HEK293 (cell line): ENCODE data around the gene ABCA12.

ENCODE experiments used
- CTCF ChIA-PET: fragments of 350-600 bp; formaldehyde crosslinking; extraction: SDS; loops from one replicate; lab custom pipeline; 2021; ENCODE audit warnings: antibody characterized with exemption; lab: Yijun Ruan, JAX
- POLR2A ChIA-PET: fragments of 300-600 bp; formaldehyde crosslinking; extraction: SDS; loops from one replicate; lab custom pipeline; 2020; ENCODE audit warnings: antibody characterized with exemption, inconsistent platforms; lab: Yijun Ruan, JAX
- H3K27ac ChIP-seq: fragments of 200-500 bp; sonication (Bioruptor generic); 2 replicates; pipeline ENCODE4 v1.5.1; 2014; ENCODE audit warnings: low read depth, low read length, control low read depth, inconsistent platforms; ENCODE audit errors: extremely low read depth
- H3K36me3 ChIP-seq, 2 experiments: fragments of 200-500 bp in 1 of 2; sonication (Bioruptor generic) in 1 of 2; 1 replicate in 1 of 2; 2 replicates in 1 of 2; pipeline ENCODE4 v1.5.1; 2014 to 2017; ENCODE audit warnings: inconsistent platforms in 2 of 2, low read length in 2 of 2; ENCODE audit not compliant: control insufficient read depth in 2 of 2, insufficient read depth in 1 of 2
- H3K4me1 ChIP-seq: fragments of 200-500 bp; sonication (Bioruptor generic); 2 replicates; pipeline ENCODE4 v1.5.1; 2014; ENCODE audit warnings: mild to moderate bottlenecking, low read length, inconsistent platforms; ENCODE audit not compliant: control insufficient read depth, insufficient read depth
- H3K4me3 ChIP-seq: 2 replicates; pipeline ENCODE4 v1.5.1; 2011; ENCODE audit warnings: low read depth, mild to moderate bottlenecking, control low read depth, low read length, moderate library complexity
- H3K9me3 ChIP-seq: fragments of 200-500 bp; sonication (Bioruptor generic); 2 replicates; pipeline ENCODE4 v1.5.1; 2014; ENCODE audit warnings: low read depth, low read length, inconsistent platforms; ENCODE audit not compliant: control insufficient read depth, insufficient read depth
- BCL11B ChIP-seq: fragments of 450-650 bp; formaldehyde crosslinking; IDR thresholded peaks from 2 replicates; pipeline ENCODE4 v1.5.1; 2016; ENCODE audit warnings: low read depth, missing biosample characterization, missing genetic modification characterization
- GLIS2 ChIP-seq: fragments of 450-650 bp; formaldehyde crosslinking; IDR thresholded peaks from 2 replicates; pipeline ENCODE4 v1.5.1; 2016; ENCODE audit warnings: missing biosample characterization, missing genetic modification characterization
- KLF10 ChIP-seq: fragments of 450-650 bp; IDR thresholded peaks from 2 replicates; pipeline ENCODE4 v1.5.1; 2018; ENCODE audit warnings: missing biosample characterization, mild to moderate bottlenecking, missing genetic modification characterization
- PRDM1 ChIP-seq: fragments of 450-650 bp; formaldehyde crosslinking; IDR thresholded peaks from 2 replicates; pipeline ENCODE4; 2016; ENCODE audit warnings: missing biosample characterization, missing genetic modification characterization
- SCRT2 ChIP-seq: fragments of 450-650 bp; formaldehyde crosslinking; IDR thresholded peaks from 2 replicates; pipeline ENCODE4 v1.5.1; 2016; ENCODE audit warnings: missing biosample characterization, missing genetic modification characterization
- TRIM28 ChIP-seq: IDR thresholded peaks from 2 replicates; pipeline ENCODE4 v1.6.1; 2011; ENCODE audit warnings: low read length, control low read depth, borderline replicate concordance
- ZBTB1 ChIP-seq: fragments of 450-650 bp; formaldehyde crosslinking; IDR thresholded peaks from 2 replicates; pipeline ENCODE4 v1.5.1; 2016; ENCODE audit warnings: missing biosample characterization, missing genetic modification characterization
- ZFHX2 ChIP-seq: fragments of 450-650 bp; formaldehyde crosslinking; conservative IDR thresholded peaks from 2 replicates; pipeline ENCODE4 v1.5.1; 2016; ENCODE audit warnings: missing biosample characterization, missing genetic modification characterization
- ZNF155 ChIP-seq: fragments of 450-650 bp; formaldehyde crosslinking; IDR thresholded peaks from 2 replicates; pipeline ENCODE4 v1.5.1; 2016; ENCODE audit warnings: missing biosample characterization, missing genetic modification characterization
- ZNF391 ChIP-seq: fragments of 450-650 bp; formaldehyde crosslinking; IDR thresholded peaks from 2 replicates; pipeline ENCODE4 v1.5.1; 2016; ENCODE audit warnings: low read depth, missing biosample characterization, missing genetic modification characterization, borderline replicate concordance
- ZNF404 ChIP-seq: fragments of 450-650 bp; formaldehyde crosslinking; IDR thresholded peaks from 2 replicates; pipeline ENCODE4 v1.5.1; 2017; ENCODE audit warnings: missing biosample characterization, missing genetic modification characterization
- ZNF501 ChIP-seq: fragments of 450-650 bp; formaldehyde crosslinking; IDR thresholded peaks from 2 replicates; pipeline ENCODE4 v1.5.1; 2016; ENCODE audit warnings: missing biosample characterization, missing genetic modification characterization
- ZNF596 ChIP-seq: fragments of 450-650 bp; IDR thresholded peaks from 2 replicates; pipeline ENCODE4 v1.5.0; 2018; ENCODE audit warnings: missing biosample characterization, mild to moderate bottlenecking, missing genetic modification characterization, moderate library complexity
- ZNF747 ChIP-seq: fragments of 450-650 bp; formaldehyde crosslinking; IDR thresholded peaks from 2 replicates; pipeline ENCODE4 v1.5.1; 2016; ENCODE audit warnings: missing biosample characterization, missing genetic modification characterization
- ZNF76 ChIP-seq: fragments of 450-650 bp; formaldehyde crosslinking; IDR thresholded peaks from 2 replicates; pipeline ENCODE4; 2016; ENCODE audit warnings: low read depth, missing biosample characterization, missing genetic modification characterization, borderline replicate concordance
- ZNF777 ChIP-seq: fragments of 450-650 bp; formaldehyde crosslinking; IDR thresholded peaks from 2 replicates; pipeline ENCODE4 v1.5.1; 2017; ENCODE audit warnings: missing biosample characterization, missing genetic modification characterization, borderline replicate concordance
- ZNF830 ChIP-seq: fragments of 450-650 bp; IDR thresholded peaks from 2 replicates; pipeline ENCODE4 v1.5.0; 2018; ENCODE audit warnings: missing biosample characterization, missing genetic modification characterization, low read depth, mild to moderate bottlenecking, moderate library complexity
- ZXDB ChIP-seq: fragments of 450-650 bp; formaldehyde crosslinking; IDR thresholded peaks from 2 replicates; pipeline ENCODE4 v1.5.1; 2016; ENCODE audit warnings: missing biosample characterization, missing genetic modification characterization
- TF ChIP-seq, protein P1 (sequence below): fragments of 450-650 bp; formaldehyde crosslinking; IDR thresholded peaks from 2 replicates; pipeline ENCODE4 v1.5.1; 2017; ENCODE audit warnings: missing biosample characterization, missing genetic modification characterization
- TF ChIP-seq, protein P2 (sequence below): fragments of 450-650 bp; formaldehyde crosslinking; IDR thresholded peaks from 2 replicates; pipeline ENCODE4 v1.5.1; 2016; ENCODE audit warnings: missing biosample characterization, missing genetic modification characterization
- TF ChIP-seq, protein P3 (sequence below): fragments of 450-650 bp; formaldehyde crosslinking; IDR thresholded peaks from 2 replicates; pipeline ENCODE4 v1.5.1; 2016; ENCODE audit warnings: missing biosample characterization, missing genetic modification characterization
- TF ChIP-seq, protein P4 (sequence below): fragments of 450-650 bp; IDR thresholded peaks from 2 replicates; pipeline ENCODE4 v1.5.1; 2018; ENCODE audit warnings: missing biosample characterization, mild to moderate bottlenecking, missing genetic modification characterization

ABCA12 gene

DNA sequence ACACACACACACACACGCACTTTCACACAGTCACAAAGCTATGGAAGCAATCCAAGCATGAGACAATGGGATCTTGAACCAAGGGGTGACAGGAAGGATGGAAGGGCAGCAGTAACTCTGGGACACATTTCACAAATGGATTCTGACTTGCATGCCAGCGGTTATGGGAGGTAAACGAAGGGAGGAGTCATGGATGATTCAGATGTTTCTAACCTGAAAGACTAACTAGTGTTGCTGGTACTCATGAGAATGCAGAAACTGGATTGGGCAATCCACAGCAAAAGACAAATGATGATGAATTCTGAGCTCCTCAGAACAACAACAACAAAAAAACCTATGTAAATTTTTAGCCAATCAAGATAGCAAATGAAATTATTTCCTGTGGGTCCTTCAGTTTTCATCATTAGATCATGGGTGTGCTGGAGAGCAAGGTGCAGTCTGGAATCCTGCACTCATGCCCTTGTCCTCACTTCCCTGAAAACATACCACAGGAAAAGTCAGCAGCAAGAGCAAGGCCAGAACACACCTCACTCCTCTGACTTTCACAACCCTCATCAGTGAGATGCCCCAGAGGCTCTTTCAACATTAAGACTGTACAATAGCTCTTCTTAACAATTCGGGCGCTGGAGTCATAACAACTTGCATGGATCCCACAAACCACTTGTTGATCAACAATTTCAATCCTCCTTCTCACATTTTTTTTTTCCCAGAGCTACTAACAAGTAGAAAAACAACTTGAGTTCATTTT, 32.6 kb downstream of the ABCA12 start:
- ChIA-PET CTCF (interaction anchor here (0.7 kb wide), 1 partner anchor 207 kb away, joined by 5 read pairs; no protein-coding TSS in a partner anchor), POLR2A (no interaction called here)
- Histone ChIP-seq H3K36me3 (no peaks in the 10 kb centered on the region), H3K4me3 (no peak overlapping the region), H3K4me1 (no peaks in the 10 kb centered on the region), H3K27ac (no peak overlapping the region), H3K9me3 (no peaks in the 10 kb centered on the region)
- TF ChIP-seq ZNF404 (tag by site-specific recombination) (no peak), SCRT2 (tag by site-specific recombination) (0 out of 2 replicates have a peak, but pooled peaks have one; percentile 20)
- TF ChIP-seq, protein P1, sequence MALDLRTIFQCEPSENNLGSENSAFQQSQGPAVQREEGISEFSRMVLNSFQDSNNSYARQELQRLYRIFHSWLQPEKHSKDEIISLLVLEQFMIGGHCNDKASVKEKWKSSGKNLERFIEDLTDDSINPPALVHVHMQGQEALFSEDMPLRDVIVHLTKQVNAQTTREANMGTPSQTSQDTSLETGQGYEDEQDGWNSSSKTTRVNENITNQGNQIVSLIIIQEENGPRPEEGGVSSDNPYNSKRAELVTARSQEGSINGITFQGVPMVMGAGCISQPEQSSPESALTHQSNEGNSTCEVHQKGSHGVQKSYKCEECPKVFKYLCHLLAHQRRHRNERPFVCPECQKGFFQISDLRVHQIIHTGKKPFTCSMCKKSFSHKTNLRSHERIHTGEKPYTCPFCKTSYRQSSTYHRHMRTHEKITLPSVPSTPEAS (tag by site-specific recombination): 0 out of 2 replicates have a peak, but pooled peaks have one; percentile 20

DNA sequence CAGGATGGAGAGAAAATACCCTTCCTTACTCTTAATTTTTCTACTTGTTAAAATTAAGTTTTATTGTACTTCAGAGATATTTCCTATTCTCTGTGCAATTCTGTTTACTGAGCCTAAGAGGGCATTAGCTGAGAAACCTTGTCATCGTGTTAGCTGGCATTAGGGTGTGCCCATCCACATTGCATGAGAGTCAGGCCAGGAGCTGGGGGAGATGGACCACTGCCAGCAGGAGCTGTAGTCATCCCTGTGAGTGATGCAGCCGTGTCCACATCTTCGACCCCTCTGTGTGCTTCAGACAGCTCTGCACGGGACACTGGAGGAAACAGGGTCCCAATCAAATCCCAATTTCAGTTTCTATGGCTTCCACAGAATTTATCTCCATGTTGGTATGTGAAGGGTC, 34.2 kb downstream of the ABCA12 start:
- ChIA-PET CTCF (interaction anchor here (0.6 kb wide), 1 partner anchor 10 kb away, joined by 3 read pairs; no protein-coding TSS in a partner anchor), POLR2A (no interaction called here)
- Histone ChIP-seq H3K27ac (no peak overlapping the region), H3K4me1 (no peaks in the 10 kb centered on the region), H3K36me3 (no peaks in the 10 kb centered on the region), H3K9me3 (no peaks in the 10 kb centered on the region), H3K4me3 (no peak overlapping the region)
- TF ChIP-seq ZNF777 (tag by site-specific recombination) (no peak), BCL11B (tag by site-specific recombination) (no peak), ZNF501 (no peak), TRIM28 (no peak), ZNF76 (tag by site-specific recombination) (no peak), ZXDB (no peak), ZBTB1 (tag by site-specific recombination) (no peak), ZNF596 (tag by site-specific recombination) (no peak)
- TF ChIP-seq, protein P2, sequence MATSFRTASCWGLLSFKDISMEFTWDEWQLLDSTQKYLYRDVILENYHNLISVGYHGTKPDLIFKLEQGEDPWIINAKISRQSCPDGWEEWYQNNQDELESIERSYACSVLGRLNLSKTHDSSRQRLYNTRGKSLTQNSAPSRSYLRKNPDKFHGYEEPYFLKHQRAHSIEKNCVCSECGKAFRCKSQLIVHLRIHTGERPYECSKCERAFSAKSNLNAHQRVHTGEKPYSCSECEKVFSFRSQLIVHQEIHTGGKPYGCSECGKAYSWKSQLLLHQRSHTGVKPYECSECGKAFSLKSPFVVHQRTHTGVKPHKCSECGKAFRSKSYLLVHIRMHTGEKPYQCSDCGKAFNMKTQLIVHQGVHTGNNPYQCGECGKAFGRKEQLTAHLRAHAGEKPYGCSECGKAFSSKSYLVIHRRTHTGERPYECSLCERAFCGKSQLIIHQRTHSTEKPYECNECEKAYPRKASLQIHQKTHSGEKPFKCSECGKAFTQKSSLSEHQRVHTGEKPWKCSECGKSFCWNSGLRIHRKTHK (tag by site-specific recombination): no peak
- TF ChIP-seq, protein P3, sequence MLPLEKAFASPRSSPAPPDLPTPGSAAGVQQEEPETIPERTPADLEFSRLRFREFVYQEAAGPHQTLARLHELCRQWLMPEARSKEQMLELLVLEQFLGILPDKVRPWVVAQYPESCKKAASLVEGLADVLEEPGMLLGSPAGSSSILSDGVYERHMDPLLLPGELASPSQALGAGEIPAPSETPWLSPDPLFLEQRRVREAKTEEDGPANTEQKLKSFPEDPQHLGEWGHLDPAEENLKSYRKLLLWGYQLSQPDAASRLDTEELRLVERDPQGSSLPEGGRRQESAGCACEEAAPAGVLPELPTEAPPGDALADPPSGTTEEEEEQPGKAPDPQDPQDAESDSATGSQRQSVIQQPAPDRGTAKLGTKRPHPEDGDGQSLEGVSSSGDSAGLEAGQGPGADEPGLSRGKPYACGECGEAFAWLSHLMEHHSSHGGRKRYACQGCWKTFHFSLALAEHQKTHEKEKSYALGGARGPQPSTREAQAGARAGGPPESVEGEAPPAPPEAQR (tag by site-specific recombination): no peak

DNA sequence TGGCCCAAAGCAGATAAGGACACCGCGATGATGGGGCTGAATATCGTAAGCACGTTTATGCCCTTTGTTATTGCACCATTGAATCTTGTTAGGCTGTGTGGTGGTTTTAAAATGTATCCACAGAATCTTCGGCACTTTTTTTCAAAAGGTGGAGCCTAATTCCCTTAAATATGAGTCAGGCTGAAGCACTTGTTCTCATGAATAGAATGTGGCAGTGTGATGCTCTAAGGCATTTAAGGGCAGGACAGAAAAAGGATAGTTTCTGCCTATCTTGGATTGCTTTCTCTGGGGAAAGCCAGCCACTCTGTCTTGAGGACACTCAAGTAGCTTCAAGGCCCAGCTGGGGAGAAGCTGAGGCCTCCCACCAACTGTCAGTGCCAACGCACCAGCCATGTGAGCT, 39.6 kb downstream of the ABCA12 start:
- TF ChIP-seq ZFHX2 (tag by site-specific recombination) (no peak), ZXDB (no peak), ZNF747 (tag by site-specific recombination) (no peak), KLF10 (tag by site-specific recombination) (no peak), PRDM1 (tag by site-specific recombination) (no peak), ZNF501 (no peak), ZNF391 (no peak), ZNF830 (tag by site-specific recombination) (no peak), GLIS2 (tag by site-specific recombination) (no peak), ZNF155 (tag by site-specific recombination) (no peak)
- TF ChIP-seq, protein P4, sequence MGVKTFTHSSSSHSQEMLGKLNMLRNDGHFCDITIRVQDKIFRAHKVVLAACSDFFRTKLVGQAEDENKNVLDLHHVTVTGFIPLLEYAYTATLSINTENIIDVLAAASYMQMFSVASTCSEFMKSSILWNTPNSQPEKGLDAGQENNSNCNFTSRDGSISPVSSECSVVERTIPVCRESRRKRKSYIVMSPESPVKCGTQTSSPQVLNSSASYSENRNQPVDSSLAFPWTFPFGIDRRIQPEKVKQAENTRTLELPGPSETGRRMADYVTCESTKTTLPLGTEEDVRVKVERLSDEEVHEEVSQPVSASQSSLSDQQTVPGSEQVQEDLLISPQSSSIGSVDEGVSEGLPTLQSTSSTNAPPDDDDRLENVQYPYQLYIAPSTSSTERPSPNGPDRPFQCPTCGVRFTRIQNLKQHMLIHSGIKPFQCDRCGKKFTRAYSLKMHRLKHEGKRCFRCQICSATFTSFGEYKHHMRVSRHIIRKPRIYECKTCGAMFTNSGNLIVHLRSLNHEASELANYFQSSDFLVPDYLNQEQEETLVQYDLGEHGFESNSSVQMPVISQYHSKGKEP: no peak
- Histone ChIP-seq H3K4me3 (no peak overlapping the region), H3K27ac (no peak overlapping the region), H3K36me3 (no peaks in the 10 kb centered on the region), H3K4me1 (no peaks in the 10 kb centered on the region), H3K9me3 (no peaks in the 10 kb centered on the region)
- ChIA-PET POLR2A (no interaction called here), CTCF (no interaction called here)
